Cerebellar cortex (tissue), 1 donor: Measurements from ENCODE around the gene C1QTNF7.

Experiments
- DNase-seq: peaks from one replicate; pipeline ENCODE4 v3.0.0-alpha.2; 2015; ENCODE audit warnings: low spot score

The C1QTNF7 gene

DNA sequence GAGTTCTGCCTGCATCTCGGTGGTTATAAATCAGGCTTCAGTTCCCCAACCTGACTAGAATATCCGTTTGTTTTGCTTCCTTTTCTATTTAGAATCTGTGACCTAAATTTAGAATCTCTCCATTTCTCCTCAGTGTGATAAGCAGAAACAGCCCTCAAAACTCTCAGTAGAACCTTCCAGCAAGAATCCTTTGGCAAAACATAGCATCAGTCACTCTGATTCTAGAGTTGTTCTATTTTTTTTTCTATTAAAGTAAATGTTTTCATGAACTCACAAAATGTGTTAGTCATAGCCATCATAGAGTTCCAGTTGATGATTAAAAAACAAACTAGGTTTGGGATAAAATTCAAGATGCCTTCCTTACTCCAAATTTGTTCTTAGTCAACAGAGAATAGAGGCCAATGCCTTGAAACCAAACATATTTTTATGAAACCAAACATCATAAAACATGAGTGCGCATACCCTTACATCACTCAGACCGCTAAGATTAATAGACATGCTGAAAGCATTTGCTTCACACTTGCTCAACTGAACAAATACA lies 13.2 kb upstream of the C1QTNF7 start:
- peak; percentile 4 for DNase-seq

DNA sequence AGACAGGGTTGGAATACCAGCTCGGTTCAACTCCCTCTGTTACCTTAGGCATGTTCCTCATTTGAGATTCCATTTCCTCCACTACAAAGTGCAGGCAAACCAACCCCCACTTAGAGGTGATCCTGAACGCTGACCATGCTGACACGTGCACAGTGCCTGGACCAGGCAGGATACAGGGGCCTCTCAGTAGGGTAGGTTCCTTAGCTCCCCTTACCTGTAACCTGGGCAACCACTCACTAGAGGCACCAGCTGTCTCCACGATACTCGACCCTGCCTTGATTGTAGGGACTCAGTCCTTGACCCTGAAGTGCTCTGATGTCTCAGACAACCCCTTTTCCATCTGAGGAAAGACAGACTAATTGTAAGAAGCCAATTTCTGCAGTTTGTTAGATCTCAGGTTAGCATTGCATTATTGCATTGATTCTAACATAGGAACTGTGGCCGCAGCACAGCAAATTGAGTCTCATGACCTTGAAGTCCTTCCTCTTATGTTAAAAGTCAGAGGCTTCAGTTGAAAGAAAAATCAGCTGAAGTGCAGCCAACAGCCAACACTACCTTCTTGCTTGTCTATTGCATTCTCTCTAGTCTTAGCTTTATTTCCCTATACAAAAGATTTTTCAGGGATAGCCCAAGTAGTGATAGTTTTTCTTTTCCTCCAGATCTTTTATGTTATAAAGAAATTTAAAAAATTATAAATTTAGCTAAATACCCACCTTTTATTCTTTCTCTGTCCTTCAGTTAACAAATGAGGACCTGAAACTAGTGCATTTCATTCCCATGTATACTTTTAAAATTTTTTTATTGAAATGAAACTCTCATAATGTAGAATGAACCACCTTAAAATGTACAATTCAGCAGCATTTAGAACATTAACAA lies 11.2 kb upstream of the C1QTNF7 start:
- DNase-seq, result no peak

DNA sequence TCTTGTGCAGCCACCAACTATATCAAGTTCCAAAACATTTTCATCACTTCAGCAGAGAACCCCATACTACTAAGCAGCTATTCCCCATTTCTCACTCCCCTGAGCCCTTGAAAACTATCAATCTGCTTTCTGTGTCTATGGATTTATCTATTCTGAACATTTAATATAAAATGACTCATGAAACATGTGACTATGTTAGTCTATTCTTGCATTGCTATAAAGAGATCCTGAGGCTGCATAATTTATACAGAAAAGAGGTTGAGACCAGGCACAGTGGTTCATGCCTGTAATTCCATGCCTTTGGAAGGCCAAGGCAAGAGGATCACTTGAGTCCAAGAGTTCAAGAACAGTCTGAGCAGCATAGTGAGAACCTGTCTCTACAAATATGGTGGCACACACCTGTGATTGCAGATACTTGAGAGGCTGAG lies 10.6 kb upstream of the C1QTNF7 start:
- DNase-seq, result no peak

DNA sequence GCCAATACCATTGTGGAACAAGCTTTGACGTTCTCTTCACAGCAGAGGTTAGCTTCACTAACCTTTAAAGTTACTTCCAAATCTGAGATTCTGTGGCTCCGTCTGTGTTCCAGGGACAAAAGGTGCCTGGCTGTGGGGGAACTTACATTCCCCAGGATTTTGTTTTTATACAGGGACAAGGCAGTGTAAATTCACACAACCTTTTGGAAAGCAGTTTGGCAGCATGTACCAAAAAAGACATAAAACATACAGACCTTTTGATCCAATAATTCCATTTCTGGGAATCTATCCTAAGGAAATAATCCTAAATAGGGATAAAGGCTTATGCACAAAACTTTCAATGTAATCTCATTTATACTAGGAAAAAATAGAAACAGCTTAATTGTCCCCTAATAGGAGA lies 8.9 kb upstream of the C1QTNF7 start:
- DNase-seq, result no peak

DNA sequence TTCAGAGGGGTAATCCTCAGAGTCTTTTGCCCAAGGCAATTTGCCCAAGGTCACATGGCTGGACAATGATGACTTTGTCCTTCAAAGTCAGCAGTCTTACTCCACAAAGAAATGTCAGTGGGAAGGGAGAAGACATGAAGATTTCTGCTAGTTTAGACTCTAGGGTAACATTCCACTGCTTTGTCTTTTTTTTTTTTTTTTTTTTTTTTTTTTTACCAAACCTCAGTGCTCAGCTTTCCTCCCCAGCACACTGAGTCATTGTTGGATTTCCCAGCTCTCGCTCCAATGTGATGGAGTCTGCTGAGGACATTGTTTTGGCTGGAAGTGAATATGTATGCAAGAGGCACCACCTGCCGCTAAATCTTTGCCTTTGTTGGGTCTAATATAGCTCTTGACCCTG lies 7.2 kb upstream of the C1QTNF7 start:
- DNase-seq, result no peak

DNA sequence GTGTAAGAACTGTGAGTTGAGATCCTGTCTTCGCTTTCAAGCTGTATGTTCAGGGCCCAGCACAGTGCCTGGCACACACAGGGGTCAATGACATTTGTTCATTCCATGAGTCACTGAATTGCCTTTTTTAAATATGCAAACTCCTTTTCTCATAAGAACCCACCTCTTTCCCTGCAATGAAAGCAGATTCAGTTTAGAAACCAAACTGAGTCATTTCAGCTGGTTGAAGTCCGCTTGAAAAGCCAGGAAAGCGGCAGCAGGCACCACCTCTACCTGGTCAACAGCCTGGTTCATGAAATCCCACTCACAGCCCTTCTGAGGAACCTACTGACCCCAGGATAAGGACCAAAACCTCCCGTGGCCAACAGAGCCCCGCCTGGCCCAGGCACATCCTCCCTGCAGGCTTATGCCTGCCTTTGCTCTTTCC lies 4.5 kb upstream of the C1QTNF7 start:
- no peak for DNase-seq

DNA sequence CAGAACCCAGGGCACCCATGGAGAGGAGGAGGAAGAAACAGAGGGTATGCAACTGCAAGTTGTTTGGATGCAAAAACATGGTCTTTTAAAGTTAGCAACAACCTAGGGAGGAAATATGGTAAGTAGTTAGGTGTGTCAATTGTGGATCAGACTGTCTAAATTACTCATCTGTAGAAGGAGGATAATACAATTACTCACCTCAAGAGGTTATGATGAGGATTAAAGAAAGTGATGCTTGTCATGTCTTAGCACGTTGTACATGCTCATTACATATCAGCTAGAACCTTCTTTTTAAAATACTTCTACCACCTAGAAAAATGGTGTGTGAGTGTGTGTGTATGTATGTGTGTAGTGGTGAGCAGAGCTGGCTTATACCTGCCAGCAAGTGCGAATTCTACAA lies 2.3 kb upstream of the C1QTNF7 start:
- no peak for DNase-seq

DNA sequence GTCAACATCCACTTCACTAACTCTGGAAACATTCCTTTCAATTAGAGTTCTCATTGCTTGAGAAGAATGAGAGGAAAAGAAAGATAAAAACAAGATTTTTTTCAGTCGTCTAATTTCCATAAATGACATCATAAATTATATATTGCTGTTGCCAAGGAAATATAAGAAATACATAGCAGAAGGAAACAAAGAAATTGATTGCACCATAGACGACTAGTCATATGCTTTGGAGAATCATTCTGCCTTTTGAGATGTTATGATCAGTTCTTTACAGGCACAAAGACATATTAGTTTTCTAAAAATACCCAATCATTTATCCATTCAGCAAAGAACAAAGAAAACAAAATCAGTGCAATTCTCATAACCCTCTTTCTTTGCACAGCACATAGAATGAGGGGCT lies 672 bp upstream of the C1QTNF7 start:
- DNase-seq, result no peak

DNA sequence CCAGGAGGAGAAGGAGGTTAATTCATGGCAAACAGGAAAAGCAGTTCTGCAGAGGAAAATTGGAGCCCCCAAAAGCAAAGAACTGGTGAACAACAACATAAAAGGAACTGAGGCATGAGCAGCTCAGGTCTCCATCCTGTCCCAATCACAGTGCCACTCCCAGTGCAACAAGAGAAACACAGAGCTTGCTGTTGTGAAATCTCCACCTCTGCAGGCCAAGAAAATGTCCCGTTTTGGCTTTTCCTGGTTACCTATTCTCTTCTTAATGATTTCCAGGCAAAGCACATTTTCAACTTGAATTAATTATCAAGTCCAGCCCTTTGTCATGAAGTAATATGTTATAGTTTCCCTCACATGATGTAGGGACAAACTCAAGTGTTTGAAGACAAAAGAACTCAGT lies 778 bp downstream of the C1QTNF7 start:
- no peak for DNase-seq

DNA sequence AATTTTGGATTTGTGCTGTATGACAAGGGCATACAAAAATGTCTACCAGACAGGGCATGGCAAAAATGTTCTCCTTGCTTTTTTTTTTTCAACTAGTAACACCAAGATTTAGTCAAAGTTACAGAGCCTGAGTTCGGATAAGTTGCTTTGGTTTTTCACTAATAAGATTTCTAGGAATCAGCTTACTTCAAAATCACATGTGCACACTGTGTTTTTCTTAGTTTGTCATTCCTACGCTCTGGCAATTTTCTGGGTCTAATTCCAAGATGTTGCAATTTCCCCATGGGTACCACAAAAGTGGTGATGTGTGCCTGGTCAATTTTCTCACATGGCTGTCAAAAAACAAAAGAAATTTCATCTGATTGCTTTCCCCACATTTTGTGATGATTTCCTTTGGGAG lies 6.3 kb downstream of the C1QTNF7 start:
- no peak for DNase-seq

DNA sequence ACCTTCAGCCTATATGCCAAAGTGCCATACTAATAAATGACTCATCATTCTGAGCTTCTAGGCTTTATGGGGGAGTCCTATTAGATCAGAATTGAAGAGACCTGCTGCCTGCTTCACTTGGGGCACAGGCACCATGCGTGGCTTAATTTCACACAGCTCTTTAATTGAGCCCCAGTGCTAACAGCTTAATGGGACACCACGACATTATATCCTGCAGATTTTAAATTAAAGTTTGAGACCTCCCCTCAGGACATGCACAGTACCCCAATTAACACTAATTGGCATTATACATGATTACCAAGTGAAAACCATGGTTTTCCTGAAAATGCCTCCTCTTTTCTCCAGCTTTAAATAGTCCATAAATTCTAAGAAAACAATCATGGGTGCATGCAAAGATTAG lies 6.8 kb downstream of the C1QTNF7 start:
- no peak for DNase-seq

DNA sequence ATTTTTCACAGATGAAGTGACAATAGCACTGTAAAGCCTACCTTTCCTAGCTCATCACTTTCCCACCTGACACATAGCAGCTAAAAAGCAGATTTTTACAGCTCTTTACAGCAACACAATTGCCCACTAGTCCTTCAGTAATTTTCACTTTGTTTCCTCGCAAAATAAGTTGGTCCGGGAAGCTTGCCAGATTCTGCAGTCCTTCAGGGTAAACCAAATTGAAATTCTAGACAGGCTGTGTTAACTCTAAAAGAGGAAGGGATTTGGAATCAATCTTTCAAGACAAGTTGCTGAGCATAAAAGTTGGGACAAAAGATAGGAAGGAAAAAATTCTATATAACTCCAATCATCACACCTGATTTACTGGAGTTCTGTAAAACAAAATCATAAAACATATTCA lies 8.7 kb downstream of the C1QTNF7 start:
- peak; percentile 26 for DNase-seq

DNA sequence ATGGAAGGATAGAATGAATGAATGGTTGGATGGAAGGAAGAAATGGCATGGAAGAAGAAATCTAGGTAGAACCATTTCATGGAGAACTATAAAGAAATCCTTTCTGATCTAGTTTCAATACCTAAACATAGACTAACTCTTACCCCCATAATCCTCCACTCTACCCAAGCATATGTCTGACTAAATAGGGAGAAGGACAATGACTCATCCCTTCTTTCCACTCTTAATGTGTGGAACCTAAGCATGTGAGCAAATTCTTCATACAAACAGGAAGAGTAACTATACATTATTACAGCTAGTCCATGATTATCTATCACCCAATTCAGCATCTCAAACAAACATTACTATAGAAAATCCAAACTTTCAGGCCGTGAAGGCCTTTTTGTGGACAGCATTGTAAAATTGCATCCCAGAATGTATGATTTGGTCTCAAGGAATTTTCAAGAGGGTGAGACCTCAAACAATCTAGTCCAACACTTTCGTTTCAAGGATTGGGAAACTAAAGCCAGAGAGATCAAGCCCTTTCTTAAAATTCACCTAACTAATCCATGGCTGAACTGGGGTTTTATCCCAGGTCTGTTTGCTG lies 11.2 kb downstream of the C1QTNF7 start:
- DNase-seq, result no peak

DNA sequence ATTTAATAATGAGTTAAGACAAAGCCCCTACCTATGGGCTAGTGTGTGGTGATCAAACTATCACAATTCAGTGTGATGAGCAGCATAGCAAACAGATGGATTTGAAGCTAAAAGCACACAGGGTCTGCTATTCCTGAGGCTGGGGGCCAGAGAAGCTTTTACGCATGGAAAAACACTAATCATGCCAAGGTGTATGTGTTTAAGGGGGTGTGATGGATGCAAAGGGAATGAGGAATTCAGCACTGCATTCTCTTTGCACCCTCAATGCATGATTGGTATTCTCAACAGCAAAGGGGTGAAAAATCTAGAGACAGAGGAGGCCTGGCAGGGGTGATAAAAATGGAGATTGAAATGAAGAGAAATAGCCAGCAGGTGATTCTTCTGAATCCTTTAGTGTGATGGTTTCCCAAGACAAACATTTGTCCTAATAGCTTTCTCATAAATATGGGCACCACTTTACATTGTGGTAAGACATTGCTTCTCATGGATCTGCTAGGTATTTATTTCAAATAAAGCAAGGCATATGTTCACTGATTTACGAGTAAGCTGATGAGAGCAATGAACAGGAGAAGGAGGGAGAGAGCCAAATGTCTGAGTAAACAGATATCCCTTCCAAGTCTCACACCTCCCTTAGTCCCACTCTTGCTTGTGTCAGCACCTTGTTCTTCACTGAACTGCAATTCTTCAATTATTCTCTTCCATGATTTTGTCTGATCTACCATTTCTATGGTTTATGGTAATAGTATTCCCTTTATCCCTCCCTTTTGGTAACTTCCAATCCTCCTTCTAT lies 15.7 kb downstream of the C1QTNF7 start:
- DNase-seq, result peak; percentile 23

DNA sequence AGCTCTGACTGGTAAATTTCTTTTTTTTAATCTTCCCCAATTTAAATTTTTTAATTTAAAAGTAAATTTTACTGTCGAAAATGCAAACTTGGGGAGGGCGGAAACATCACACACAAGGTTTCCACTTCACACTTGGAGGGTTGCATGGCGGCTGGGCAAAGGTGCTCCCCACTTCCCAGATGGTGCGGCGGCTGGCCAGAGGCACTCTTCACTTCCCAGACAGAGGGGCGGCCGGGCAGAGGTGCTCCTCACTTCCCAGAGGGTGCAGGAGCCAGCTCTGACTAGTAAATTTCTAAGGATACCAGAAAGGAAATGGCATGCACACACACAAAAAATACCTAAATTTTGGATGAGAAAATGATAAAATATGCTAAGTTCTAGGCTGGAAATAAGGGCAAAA lies 16.4 kb downstream of the C1QTNF7 start:
- no peak for DNase-seq

DNA sequence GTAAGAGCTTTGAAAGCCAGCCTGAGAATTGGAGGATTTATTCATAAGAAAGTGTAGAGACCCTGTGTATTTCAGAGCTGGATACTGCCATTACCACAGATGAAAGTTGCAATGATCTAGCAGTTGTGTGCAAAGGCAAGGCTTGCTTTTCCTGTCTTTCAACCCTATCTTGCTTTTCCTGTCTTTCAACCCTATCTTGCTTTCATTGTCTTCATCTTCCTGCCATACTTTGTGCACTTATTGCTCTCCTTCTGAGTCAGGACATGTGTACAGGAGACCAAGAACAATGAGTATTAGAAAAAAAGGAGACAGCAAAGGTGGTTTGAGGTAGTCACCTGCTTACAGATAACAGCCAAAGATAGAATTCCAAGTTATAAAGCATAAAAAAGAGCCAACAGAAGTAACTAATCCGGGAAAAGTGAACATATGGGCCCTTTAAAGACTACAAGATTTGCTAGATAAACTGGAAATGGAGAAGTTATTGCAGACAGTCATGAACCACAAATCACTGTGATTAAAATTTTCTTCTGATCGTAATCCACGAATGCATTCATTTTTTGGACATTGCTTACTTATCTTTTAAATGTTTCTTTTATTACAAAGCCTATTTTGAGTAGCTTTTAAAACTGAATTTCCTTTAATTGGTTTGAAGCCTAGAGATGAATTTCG lies 17.2 kb downstream of the C1QTNF7 start:
- DNase-seq, result no peak

DNA sequence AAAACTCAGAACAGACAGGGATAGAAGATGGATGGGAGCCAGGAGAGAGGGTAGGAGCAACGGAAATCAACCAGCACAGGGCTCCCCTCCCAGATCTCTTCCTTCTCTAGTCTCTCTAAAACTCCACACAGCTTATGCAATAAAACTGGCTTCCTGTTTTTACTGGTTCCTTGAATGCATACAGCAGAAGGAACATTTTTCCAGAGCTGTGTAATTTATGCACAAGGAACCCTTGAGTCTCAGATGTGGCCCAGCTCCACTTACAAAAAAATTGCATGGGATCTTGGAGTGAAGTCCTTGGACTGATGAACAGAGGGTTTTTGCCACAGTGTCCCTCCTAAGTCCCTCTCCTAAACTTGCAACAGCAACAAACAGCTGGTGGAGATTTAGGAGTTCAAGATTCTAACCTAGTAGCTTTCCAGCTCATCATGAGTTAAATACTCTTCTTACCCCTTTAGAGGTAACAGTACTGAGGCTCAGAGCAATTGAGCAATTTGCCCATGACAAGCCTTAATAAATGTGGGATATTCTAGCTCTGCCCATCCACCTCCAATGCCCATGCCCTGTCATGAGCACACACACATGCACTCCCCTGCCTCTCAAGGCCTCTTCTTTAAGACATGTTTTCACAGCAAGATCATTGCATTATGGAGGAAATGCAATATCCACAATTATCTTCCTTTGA lies 23.5 kb downstream of the C1QTNF7 start:
- DNase-seq, result no peak

DNA sequence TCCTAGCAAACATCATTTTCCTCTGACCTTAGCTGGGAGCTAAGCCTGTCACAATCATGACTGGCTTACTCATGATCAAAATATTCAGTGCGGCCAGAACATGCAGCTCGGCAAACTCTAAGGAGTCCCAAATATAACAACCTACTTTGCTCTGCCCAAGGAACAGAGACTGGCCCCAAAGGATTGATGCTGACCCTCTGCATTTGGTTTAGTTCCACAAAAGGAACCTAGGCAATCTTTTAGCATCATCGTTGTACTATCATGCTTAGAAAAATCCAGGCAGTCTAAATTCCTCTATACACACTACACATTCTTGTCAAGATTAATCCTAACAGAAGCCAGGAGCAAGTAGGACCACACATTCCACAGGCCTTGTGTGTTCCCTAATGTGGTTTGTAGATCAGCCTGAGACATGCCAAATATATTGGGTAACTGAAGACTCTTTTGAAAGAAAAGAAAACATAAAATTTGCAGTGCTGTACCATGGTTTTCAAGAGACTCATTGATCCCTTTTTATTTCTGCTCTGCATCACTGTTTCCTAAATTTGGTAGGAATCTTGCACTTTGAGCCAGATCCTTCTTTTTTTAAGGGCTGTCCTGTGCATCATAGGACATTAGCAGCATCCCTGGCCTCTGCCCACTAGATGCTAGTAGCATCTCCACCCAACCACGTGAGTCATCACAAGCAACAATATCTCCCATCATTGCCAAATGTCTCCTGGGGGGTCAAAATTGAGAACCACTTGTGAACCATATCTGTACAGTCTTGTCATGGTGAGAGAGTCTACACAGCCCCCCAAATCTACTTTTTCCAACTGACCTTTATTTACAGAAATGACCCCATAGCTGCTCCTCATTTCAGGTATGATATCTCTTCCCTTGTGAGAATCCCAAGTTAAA lies 24.3 kb downstream of the C1QTNF7 start:
- DNase-seq, result no peak

DNA sequence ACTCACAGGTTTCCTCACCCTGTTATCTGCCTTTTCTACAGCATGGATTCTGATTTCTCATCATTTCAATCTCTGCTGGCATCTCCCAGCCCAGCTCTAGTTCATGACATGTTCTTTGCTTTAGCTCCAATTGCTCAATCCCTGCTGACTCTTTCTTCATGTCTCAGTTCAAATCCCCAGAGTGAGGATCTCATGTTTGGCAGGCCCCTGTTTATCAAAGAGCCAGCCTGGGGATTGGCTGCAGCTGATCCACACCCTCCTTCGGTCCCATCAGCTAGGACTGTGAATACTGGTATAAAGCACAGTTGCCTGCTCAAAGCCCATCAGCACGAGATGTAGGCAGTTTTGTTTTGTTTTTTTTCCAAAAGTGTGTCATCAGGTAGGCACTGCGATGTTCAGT lies 27.5 kb downstream of the C1QTNF7 start:
- no peak for DNase-seq

DNA sequence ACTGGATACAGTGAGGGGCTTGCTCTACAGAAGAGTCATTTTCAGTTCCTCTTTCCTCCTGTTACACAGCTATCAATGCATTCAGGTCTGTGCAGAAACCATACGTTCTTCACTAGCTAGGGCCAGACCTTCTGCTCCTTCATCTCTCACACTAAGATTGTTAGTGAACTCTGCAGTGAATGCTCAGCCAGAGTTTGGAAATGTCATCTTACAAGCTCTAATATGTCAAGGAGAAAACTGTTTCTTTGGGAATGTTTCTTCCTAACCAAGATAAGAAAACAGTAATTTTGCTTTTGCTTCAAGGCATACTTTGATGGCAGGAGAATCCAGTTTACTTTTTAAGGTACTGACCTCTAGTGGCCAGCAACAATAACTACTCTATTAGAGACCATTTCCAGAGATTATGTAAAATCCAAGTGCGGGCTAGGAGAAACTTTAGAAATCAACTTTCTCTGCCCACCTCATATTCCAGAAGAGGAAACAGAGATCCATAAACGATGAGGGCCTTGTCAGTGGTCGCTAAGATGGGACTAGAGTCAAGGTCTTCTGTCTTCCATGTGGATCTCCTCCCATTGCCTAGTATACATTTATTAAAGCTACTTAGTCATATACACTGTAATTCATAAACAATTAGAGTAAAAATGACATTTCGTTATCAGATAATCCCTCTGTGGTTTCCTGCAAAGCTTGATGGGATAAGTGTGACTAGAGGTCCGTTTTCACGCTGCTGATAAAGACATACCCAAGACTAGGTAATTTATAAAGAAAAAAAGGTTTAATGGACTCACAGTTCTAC lies 29.8 kb downstream of the C1QTNF7 start:
- peak; percentile 78 for DNase-seq
